Measurements from ENCODE around the gene NCL.
"Not testable (repeated sequence)": the region's sequence is repeated elsewhere in the genome, so short reads cannot be mapped to it uniquely, and the experiment has no call there.

- not testable (repeated sequence) for TF ChIP-seq CTCF (IDR thresholded peaks at IDR 0.05 in 2 of 3, conservative IDR thresholded peaks at IDR 0.05 in 1 of 3; ENCODE audit: borderline replicate concordance in 1 of 3, insufficient read depth in 1 of 3, low read depth in 2 of 3, low read length in 2 of 3); POLR2A (IDR thresholded peaks at IDR 0.05; ENCODE audit: borderline replicate concordance, extremely low read depth, insufficient read depth, insufficient read length); CEBPB (IDR thresholded peaks at IDR 0.05; ENCODE audit: low read depth); POLR2AphosphoS5 (IDR thresholded peaks at IDR 0.05; ENCODE audit: low read depth, low read length); SIN3A (IDR thresholded peaks at IDR 0.05; ENCODE audit: low read depth); EZH2phosphoT487 (IDR thresholded peaks at IDR 0.05; ENCODE audit: borderline replicate concordance); REST (IDR thresholded peaks at IDR 0.05; ENCODE audit: low read depth)
Measured at GRCh38 chr2:231408304-231408703, 56.0 kb downstream of the NCL start.

Data from HCT116 (cell line).